ENCODE results near the gene HOXA3. TPM values are rescaled to one million over a fixed set of nuclear protein-coding genes. Genes with fewer than 3 reads are reported as not detected.

The HOXA3 gene
- total and polyA plus RNA-seq, 10 of the 15 experiments (the other 5 are each of a cell fraction or from before 2014, with no cell fraction given), result 0.05 TPM; not detected in 9

- TF ChIP-seq RB1 (IDR thresholded peaks at IDR 0.05; ENCODE audit: borderline replicate concordance), result no peak
- no peak for TF ChIP-seq LARP7 (IDR thresholded peaks at IDR 0.05)
- no peak for TF ChIP-seq SMAD5 (IDR thresholded peaks at IDR 0.05; ENCODE audit: low read depth)
Measured at GRCh38 chr7:27123007-27123476, 29.3 kb downstream of the HOXA3 start (continued).

GRCh38 chr7:27122077-27122910 lies 30.1 kb downstream of the HOXA3 start:
- ATAC-seq, result no peak
- Histone ChIP-seq H3K27me3 (replicated peaks in 1 of 2; ENCODE audit: control insufficient read depth in 2 of 2, insufficient read depth in 2 of 2, low read length in 1 of 2) (no peaks in the 10 kb centered on the region; a peak in 2 of 4 replicates), H3K36me3 (ENCODE audit: control insufficient read depth in 2 of 2, insufficient read depth in 2 of 2, low read length in 1 of 2) (no peaks in the 10 kb centered on the region), H4K20me1 (ENCODE audit: control insufficient read depth, insufficient read depth) (no peaks in the 10 kb centered on the region), H2AFZ (ENCODE audit: control insufficient read depth, low read depth, low read length) (no peak overlapping the region), H3K9me3 (replicated peaks; ENCODE audit: control insufficient read depth, insufficient read depth, low read length) (no peaks in the 10 kb centered on the region), H3K4me1 (ENCODE audit: control insufficient read depth, insufficient read depth, low read length) (no peaks in the 10 kb centered on the region), H3K4me3 (no peak overlapping the region), H3K79me2 (ENCODE audit: control insufficient read depth, insufficient read depth, low read length) (no peaks in the 10 kb centered on the region), H3K4me2 (ENCODE audit: control insufficient read depth, insufficient read depth) (no peak overlapping the region), H3K9ac (ENCODE audit: control insufficient read depth, insufficient read depth, low read length) (no peak overlapping the region), H3K27ac (ENCODE audit: control insufficient read depth, insufficient read depth) (no peak overlapping the region)
- in situ Hi-C loops (cut with MboI), result no loop called here
- ChIA-PET CTCF (no interaction called here), POLR2A (no interaction called here), SMC1A (ENCODE audit: uncharacterized antibody, unreplicated experiment) (interaction anchor here (1.1 kb wide), 1 partner anchor 9 kb away, joined by 3 read pairs; no protein-coding TSS in a partner anchor), RAD21 (ENCODE audit: unreplicated experiment) (no interaction called here)
- intact Hi-C loops (cut with micrococcal nuclease; ENCODE audit: unreplicated experiment), result no loop called here
- no peak for TF ChIP-seq DPF2 (IDR thresholded peaks at IDR 0.05)
- no peak for TF ChIP-seq MEF2B (IDR thresholded peaks at IDR 0.05; ENCODE audit: partially characterized antibody, poor library complexity, severe bottlenecking)
- TF ChIP-seq RCOR1 (conservative IDR thresholded peaks at IDR 0.05; ENCODE audit: low read depth, low read length), result no peak
- no peak for TF ChIP-seq MYC (IDR thresholded peaks at IDR 0.05; ENCODE audit: insufficient read depth, insufficient read length, insufficient replicate concordance, low read length, severe bottlenecking)
- no peak for TF ChIP-seq MLLT1 (IDR thresholded peaks at IDR 0.05)
- BruUV-seq (replicated peaks), result no TSS peak
- FAIRE-seq, result no peak
- WGBS (ENCODE audit: insufficient coverage, insufficient replicate concordance, low lambda C conversion rate, missing lambda C conversion rate), result 74% methylated on average over 41 of the region's 42 CpGs
- no peak for DNase-seq (ENCODE audit: low read depth, low spot score)

Data from GM12878 (cell line).